OCI-LY3 (cell line): Measurements from ENCODE around the gene DTX3.
"Not testable (repeated sequence)": the region's sequence is repeated elsewhere in the genome, so short reads cannot be mapped to it uniquely, and the experiment has no call there.

Source experiments
- H2AFZ ChIP-seq: fragments of 200-600, 300-600 bp; shearing (Covaris generic); 2 replicates; pipeline ENCODE4 v1.6.0; 2014; ENCODE audit warnings: antibody characterized with exemption, low read depth, low read length
- H3K27ac ChIP-seq: fragments of 200-600, 300-600 bp; sonication (generic); 2 replicates; pipeline ENCODE4 v1.5.1; 2014; ENCODE audit warnings: mild to moderate bottlenecking, low read length, moderate library complexity, mixed read lengths
- H3K27me3 ChIP-seq: fragments of 200-600, 300-600 bp; sonication (generic); 2 replicates; pipeline ENCODE4 v1.6.1; 2014; ENCODE audit warnings: low read depth, low read length, mixed read lengths
- H3K36me3 ChIP-seq: fragments of 200-600, 300-600 bp; sonication (generic); replicated peaks from 2 replicates; pipeline ENCODE3; 2014; ENCODE audit warnings: low read depth, low read length, mixed read lengths
- H3K4me1 ChIP-seq: fragments of 300-600, 200-600 bp; sonication (generic); 2 replicates; pipeline ENCODE4 v1.6.1; 2014; ENCODE audit warnings: low read length, mixed read lengths
- H3K4me2 ChIP-seq: fragments of 200-600, 300-600 bp; sonication (generic); 2 replicates; pipeline ENCODE4 v1.6.1; 2014; ENCODE audit warnings: low read length, mixed read lengths
- H3K4me3 ChIP-seq: fragments of 300-600, 200-600 bp; sonication (generic); 2 replicates; pipeline ENCODE4 v1.5.1; 2014; ENCODE audit warnings: antibody characterized with exemption, mild to moderate bottlenecking, low read length, moderate library complexity
- H3K79me2 ChIP-seq: fragments of 300-600, 200-600 bp; shearing (Covaris generic); 2 replicates; pipeline ENCODE4 v1.6.1; 2014; ENCODE audit warnings: mild to moderate bottlenecking, low read length, mixed read lengths
- H3K9ac ChIP-seq: fragments of 300-600, 200-600 bp; shearing (Covaris generic); 2 replicates; pipeline ENCODE4 v1.6.0; 2014; ENCODE audit warnings: mild to moderate bottlenecking, low read length, moderate library complexity
- H3K9me3 ChIP-seq: fragments of 200-600, 300-600 bp; shearing (Covaris generic); 2 replicates; pipeline ENCODE4 v1.6.1; 2014; ENCODE audit warnings: low read length, mixed read lengths; ENCODE audit not compliant: insufficient read depth
- H4K20me1 ChIP-seq: fragments of 200-600, 300-600 bp; sonication (generic); 2 replicates; pipeline ENCODE4 v1.6.1; 2016; ENCODE audit warnings: low read length, mixed read lengths; ENCODE audit not compliant: insufficient read depth
- EZH2phosphoT487 ChIP-seq: fragments of 200-600 bp; shearing (Covaris generic); IDR thresholded peaks from 2 replicates; pipeline ENCODE4 v1.6.1; 2018; ENCODE audit warnings: antibody characterized with exemption, mixed run types, low read depth
- TF ChIP-seq, protein P1 (sequence below): fragments of 200-600, 300-600 bp; sonication (generic); IDR thresholded peaks from 2 replicates; pipeline ENCODE4 v1.5.1; 2014; ENCODE audit warnings: antibody characterized with exemption, low read length, low read depth

DTX3 gene

DNA sequence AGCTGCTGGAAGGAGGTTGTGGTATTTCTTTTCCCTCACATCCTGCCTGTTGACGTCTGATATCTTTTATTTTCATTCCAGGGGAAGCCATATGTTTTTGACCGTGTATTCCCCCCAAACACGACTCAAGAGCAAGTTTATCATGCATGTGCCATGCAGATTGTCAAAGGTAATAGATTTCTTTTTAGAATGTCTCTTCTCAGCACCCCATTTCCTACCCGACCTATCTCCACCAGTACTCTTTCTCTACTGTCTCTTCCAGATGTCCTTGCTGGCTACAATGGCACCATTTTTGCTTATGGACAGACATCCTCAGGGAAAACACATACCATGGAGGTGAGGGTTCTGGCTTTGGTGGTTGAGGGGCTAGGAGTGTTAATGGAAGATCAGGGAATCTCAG lies 41.3 kb upstream of the DTX3 start:
- no peak overlapping the region for H3K9ac ChIP-seq
- TF ChIP-seq, protein P1, sequence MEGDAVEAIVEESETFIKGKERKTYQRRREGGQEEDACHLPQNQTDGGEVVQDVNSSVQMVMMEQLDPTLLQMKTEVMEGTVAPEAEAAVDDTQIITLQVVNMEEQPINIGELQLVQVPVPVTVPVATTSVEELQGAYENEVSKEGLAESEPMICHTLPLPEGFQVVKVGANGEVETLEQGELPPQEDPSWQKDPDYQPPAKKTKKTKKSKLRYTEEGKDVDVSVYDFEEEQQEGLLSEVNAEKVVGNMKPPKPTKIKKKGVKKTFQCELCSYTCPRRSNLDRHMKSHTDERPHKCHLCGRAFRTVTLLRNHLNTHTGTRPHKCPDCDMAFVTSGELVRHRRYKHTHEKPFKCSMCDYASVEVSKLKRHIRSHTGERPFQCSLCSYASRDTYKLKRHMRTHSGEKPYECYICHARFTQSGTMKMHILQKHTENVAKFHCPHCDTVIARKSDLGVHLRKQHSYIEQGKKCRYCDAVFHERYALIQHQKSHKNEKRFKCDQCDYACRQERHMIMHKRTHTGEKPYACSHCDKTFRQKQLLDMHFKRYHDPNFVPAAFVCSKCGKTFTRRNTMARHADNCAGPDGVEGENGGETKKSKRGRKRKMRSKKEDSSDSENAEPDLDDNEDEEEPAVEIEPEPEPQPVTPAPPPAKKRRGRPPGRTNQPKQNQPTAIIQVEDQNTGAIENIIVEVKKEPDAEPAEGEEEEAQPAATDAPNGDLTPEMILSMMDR, result no peak

DNA sequence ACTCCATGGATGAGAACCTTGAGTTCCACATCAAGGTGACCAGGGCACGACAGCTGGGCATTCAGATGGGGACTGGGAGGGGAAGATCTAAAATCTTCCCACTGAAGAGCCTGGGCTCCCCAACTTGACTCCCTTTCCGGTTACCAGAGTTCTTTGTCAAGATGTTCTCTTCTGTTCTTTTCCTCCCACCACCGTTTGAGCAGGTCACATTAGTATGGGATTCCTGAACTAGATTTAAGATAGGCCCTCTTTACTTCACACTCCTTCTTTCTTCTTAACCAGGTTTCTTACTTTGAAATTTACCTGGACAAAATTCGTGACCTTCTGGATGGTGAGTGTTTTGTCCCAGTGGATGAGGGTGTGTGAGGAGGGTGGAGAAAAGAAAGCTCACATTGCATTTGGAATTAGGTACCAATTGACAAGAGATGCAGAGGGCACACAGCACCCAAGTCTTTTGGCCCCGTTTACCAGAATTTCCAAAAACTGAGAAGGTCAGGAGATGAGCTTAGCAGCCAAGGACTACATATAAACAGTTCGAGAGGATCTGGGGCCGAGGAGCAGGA lies 40.4 kb upstream of the DTX3 start:
- H2AFZ ChIP-seq, result no peak overlapping the region
- no peak overlapping the region for H3K4me3 ChIP-seq
- no peak overlapping the region for H3K27ac ChIP-seq
- H3K9ac ChIP-seq, result no peak overlapping the region
- no peaks in the 10 kb centered on the region for H3K79me2 ChIP-seq
- H3K4me2 ChIP-seq, result no peak overlapping the region
- TF ChIP-seq, protein P1, result no peak
- no peak for TF ChIP-seq EZH2phosphoT487
- H3K9me3 ChIP-seq, result no peaks in the 10 kb centered on the region
- no peaks in the 10 kb centered on the region for H4K20me1 ChIP-seq
- H3K36me3 ChIP-seq, result no peaks in the 10 kb centered on the region
- peaks cover 22% of the 10 kb centered on the region; the same call in 1 of the 2 replicates for H3K27me3 ChIP-seq
- no peaks in the 10 kb centered on the region for H3K4me1 ChIP-seq

More for the DNA sequence above, 41.3 kb upstream of the DTX3 start:
- Histone ChIP-seq H3K9me3 (no peaks in the 10 kb centered on the region), H3K79me2 (no peaks in the 10 kb centered on the region), H3K4me2 (no peak overlapping the region), H4K20me1 (no peaks in the 10 kb centered on the region), H3K36me3 (no peaks in the 10 kb centered on the region), H3K27me3 (peaks cover 22% of the 10 kb centered on the region; the same call in 1 of the 2 replicates), H2AFZ (no peak overlapping the region), H3K4me1 (no peaks in the 10 kb centered on the region), H3K4me3 (no peak overlapping the region), H3K27ac (no peak overlapping the region)

DNA sequence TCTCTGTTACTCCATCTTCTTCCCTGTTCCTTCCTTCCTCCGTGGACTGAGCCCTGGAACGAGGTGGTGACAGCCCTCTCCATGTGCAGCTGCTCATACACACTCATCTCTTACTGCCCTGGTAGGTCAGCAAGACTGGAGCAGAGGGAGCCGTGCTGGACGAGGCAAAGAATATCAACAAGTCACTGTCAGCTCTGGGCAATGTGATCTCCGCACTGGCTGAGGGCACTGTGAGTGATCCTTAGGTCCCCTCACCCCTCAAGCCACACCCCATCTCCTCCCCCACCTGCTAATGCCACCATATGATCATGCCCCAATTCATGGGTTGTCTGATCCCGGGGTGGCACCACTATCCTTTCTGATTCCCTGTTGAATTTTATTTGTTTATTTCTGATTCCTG lies 35.8 kb upstream of the DTX3 start:
- Histone ChIP-seq H3K9ac (no peak overlapping the region), H3K79me2 (no peaks in the 10 kb centered on the region), H4K20me1 (no peaks in the 10 kb centered on the region), H3K4me2 (no peak overlapping the region), H3K4me1 (no peaks in the 10 kb centered on the region), H3K27ac (no peak overlapping the region), H3K36me3 (no peaks in the 10 kb centered on the region), H2AFZ (no peak overlapping the region), H3K4me3 (no peak overlapping the region), H3K9me3 (no peaks in the 10 kb centered on the region), H3K27me3 (peaks cover 10% of the 10 kb centered on the region; the same call in 1 of the 2 replicates)
- no peak for TF ChIP-seq EZH2phosphoT487
- TF ChIP-seq, protein P1, result no peak

DNA sequence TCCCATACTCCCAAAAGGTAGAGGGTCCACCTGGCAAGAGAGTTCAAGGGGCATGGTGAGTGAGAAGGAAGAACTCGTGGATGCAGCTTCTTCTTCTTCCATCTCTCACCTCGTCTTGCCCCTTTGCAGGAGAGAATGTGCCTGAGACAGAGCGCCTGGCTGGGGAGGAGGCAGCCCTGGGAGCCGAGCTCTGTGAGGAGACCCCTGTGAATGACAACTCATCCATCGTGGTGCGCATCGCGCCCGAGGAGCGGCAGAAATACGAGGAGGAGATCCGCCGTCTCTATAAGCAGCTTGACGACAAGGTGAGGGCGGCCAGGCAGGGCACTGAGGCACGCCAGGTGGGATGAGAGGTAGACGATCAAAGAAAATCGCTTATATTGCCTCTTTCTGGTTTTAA lies 34.8 kb upstream of the DTX3 start:
- Histone ChIP-seq H3K9ac (no peak overlapping the region), H3K36me3 (no peaks in the 10 kb centered on the region)

DNA sequence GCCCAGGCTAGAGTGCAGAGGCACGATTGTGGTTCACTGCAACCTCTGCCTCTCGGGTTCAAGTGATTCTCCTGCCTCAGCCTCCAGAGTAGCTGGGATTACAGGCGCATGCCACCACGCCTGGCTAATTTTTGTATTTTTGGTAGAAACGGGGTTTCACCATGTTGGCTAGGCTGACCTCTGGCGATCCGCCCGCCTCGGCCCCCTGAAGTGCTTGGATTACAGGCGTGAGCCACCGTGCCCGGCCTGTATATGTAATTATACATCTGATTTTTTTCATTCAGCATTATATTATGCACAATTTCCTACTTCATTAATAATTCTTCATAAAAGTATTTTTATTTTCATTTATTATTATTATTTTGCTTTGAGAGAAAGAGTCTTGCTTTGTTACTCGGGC lies 34.2 kb upstream of the DTX3 start:
- H3K9me3 ChIP-seq, H3K27me3 ChIP-seq, H3K4me1 ChIP-seq, H3K4me2 ChIP-seq, H4K20me1 ChIP-seq, H3K36me3 ChIP-seq, H3K27ac ChIP-seq, H3K79me2 ChIP-seq, H3K4me3 ChIP-seq, H2AFZ ChIP-seq, H3K9ac ChIP-seq: not testable (repeated sequence)

More for the DNA sequence above, 34.8 kb upstream of the DTX3 start:
- no peaks in the 10 kb centered on the region for H3K9me3 ChIP-seq
- no peaks in the 10 kb centered on the region for H3K79me2 ChIP-seq
- H4K20me1 ChIP-seq, result no peaks in the 10 kb centered on the region
- H3K4me2 ChIP-seq, result no peak overlapping the region
- H2AFZ ChIP-seq, result no peak overlapping the region
- H3K4me3 ChIP-seq, result no peak overlapping the region
- no peak overlapping the region for H3K27ac ChIP-seq
- TF ChIP-seq, protein P1, result no peak
- TF ChIP-seq EZH2phosphoT487, result no peak
- H3K27me3 ChIP-seq, result 0 out of 2 replicates have a peak, but pooled peaks cover under 1% of the 10 kb centered on the region
- no peaks in the 10 kb centered on the region for H3K4me1 ChIP-seq
